HepG2 (cell line): Measurements from ENCODE around the gene PTPRN. TPM values are rescaled to one million over a fixed set of nuclear protein-coding genes. Genes with fewer than 3 reads are reported as not detected.

ENCODE experiments used
- BRCA1 ChIP-seq: sonication (generic); formaldehyde crosslinking; IDR thresholded peaks from 2 replicates; pipeline ENCODE4 v1.4.0; 2020; ENCODE audit warnings: missing genetic modification reagents
- FLYWCH1 ChIP-seq: sonication (generic); formaldehyde crosslinking; IDR thresholded peaks from 2 replicates; pipeline ENCODE4 v1.8.1; 2023; ENCODE audit warnings: mild to moderate bottlenecking, missing genetic modification reagents
- FOXA3 ChIP-seq: IDR thresholded peaks from 2 replicates; pipeline ENCODE4 v1.6.1; 2016; ENCODE audit warnings: missing genetic modification reagents, missing compliant biosample characterization
- IKZF4 ChIP-seq: sonication (generic); formaldehyde crosslinking; IDR thresholded peaks from 2 replicates; pipeline ENCODE4 v1.5.1; 2020; ENCODE audit warnings: borderline replicate concordance, mild to moderate bottlenecking, low read depth, missing genetic modification reagents; ENCODE audit errors: not compliant biosample characterization
- IRX3 ChIP-seq: sonication (generic); formaldehyde crosslinking; IDR thresholded peaks from 2 replicates; pipeline ENCODE4 v1.8.1; 2023; ENCODE audit warnings: mild to moderate bottlenecking, low read depth, missing genetic modification reagents, borderline replicate concordance
- NCOA1 ChIP-seq: sonication (generic); formaldehyde crosslinking; IDR thresholded peaks from 2 replicates; pipeline ENCODE4 v1.9.0; 2021; ENCODE audit warnings: missing genetic modification reagents
- RAD51 ChIP-seq: fragments of 450-650 bp; IDR thresholded peaks from 2 replicates; pipeline ENCODE4 v1.6.1; 2016; ENCODE audit warnings: borderline replicate concordance
- SMARCC2 ChIP-seq: fragments of 450-650 bp; IDR thresholded peaks from 2 replicates; pipeline ENCODE4 v1.6.1; 2017; ENCODE audit warnings: antibody characterized with exemption, mild to moderate bottlenecking
- SRSF9 ChIP-seq: fragments of 200-400 bp; formaldehyde crosslinking; IDR thresholded peaks from 2 replicates; pipeline ENCODE4 v1.6.1; 2018; ENCODE audit warnings: borderline replicate concordance, mild to moderate bottlenecking, low read depth, low read length; ENCODE audit not compliant: insufficient read depth, poor library complexity, severe bottlenecking
- ZNF205 ChIP-seq: IDR thresholded peaks from 2 replicates; pipeline ENCODE4 v1.6.1; 2018; ENCODE audit warnings: missing biosample characterization, missing genetic modification reagents
- ZNF232 ChIP-seq: sonication (generic); formaldehyde crosslinking; IDR thresholded peaks from 2 replicates; pipeline ENCODE4 v1.4.0; 2020; ENCODE audit warnings: missing genetic modification reagents, borderline replicate concordance
- ZNF24 ChIP-seq: fragments of 450-650 bp; IDR thresholded peaks from 2 replicates; pipeline ENCODE4 v1.6.1; 2017; ENCODE audit warnings: antibody characterized with exemption, mild to moderate bottlenecking
- ZNF674 ChIP-seq: sonication (generic); formaldehyde crosslinking; IDR thresholded peaks from 2 replicates; pipeline ENCODE4 v1.5.0; 2020; ENCODE audit warnings: low read depth, mild to moderate bottlenecking, missing genetic modification reagents
- ZNF773 ChIP-seq: sonication (generic); formaldehyde crosslinking; IDR thresholded peaks from 2 replicates; pipeline ENCODE4 v1.4.0; 2020; ENCODE audit warnings: missing genetic modification reagents, borderline replicate concordance
- polyA plus RNA-seq, 8 experiments: library from polyadenylated mRNA; depleted of rRNA in 3 of 8; stranded (reverse) in 7 of 8; unstranded in 1 of 8; fragments of >200 nt; fragmentation: Illumina TruSeq in 4 of 8; extraction: Trizol in 4 of 8; gene quantifications; 2 replicates each; pipeline versions ENCODE4 v1.2.1 to v1.2.3, GENCODE V29; 2011 to 2016; ENCODE audit warnings: low read depth in 4 of 8, missing spikeins in 1 of 8, mixed read lengths in 1 of 8; ENCODE audit not compliant: insufficient read depth in 1 of 8
- total RNA-seq, 5 experiments: library from RNA; depleted of rRNA; stranded (reverse); fragments of >200 nt; fragmentation: Illumina TruSeq; extraction: Trizol; gene quantifications; 2 replicates each; pipeline ENCODE4 v1.2.3, GENCODE V29; 2016; ENCODE audit warnings: low read depth in 1 of 5
- TF ChIP-seq, protein P1 (sequence below): sonication (generic); formaldehyde crosslinking; IDR thresholded peaks from 2 replicates; pipeline ENCODE4 v1.4.0; 2020; ENCODE audit warnings: missing genetic modification reagents, borderline replicate concordance
- TF ChIP-seq, protein P2 (sequence below): sonication (generic); formaldehyde crosslinking; IDR thresholded peaks from 2 replicates; pipeline ENCODE4 v1.5.0; 2020; ENCODE audit warnings: missing genetic modification reagents
- TF ChIP-seq, protein P3 (sequence below): sonication (generic); formaldehyde crosslinking; IDR thresholded peaks from 2 replicates; pipeline ENCODE4 v1.5.0; 2020; ENCODE audit warnings: missing genetic modification reagents
- TF ChIP-seq, protein P4 (sequence below): sonication (generic); formaldehyde crosslinking; IDR thresholded peaks from 2 replicates; pipeline ENCODE4 v1.5.0; 2020; ENCODE audit warnings: mild to moderate bottlenecking, missing genetic modification reagents, borderline replicate concordance
- TF ChIP-seq, protein P5 (sequence below): IDR thresholded peaks from 2 replicates; pipeline ENCODE4 v1.6.1; 2016; ENCODE audit warnings: low read depth

Gene PTPRN
- total and polyA plus RNA-seq, 2 of the 13 experiments (the other 11 are each of a cell fraction or from before 2014, with no cell fraction given) = 0.26 TPM; not detected in 1

DNA sequence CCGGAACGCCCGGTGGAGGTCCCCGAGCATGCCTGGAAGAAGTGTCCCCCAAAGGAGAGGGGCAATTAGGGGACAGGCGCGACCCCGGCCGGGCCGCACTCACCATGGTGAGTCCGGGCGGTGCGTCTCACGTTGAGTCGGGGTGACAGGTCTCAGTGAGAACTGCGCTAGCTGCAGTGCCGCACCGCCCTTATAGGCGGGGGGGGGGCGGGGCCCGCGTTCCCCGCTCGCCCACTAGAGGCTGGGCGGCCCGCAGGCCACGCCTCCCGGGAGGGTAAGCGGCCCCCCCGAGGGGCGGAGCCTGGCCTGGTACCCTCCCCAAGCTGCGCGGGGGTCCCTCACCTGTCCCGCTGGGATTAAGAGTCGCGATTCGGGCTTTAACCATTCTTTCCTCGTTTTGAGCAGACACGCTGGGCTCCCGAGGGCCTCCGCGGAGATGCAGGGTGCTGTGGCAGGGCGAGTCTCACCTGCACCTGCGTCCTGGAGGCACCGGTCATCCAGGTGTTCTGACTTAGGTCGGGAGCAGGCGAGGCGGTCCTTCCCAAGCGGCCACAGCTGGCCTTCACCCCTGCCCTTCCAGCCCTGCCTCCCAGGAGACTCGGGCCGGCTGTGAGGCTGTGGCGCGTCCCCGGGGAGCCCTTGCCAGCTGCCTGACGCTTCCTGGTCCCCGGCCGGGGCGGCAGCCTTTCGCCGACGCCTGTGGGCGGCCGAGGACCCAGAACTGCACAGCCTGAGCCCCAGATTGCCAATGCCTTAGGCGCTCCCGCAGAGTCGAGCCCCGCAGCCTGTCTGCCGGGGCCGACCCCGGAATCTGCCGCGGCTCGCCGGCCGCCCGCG, 55.2 kb downstream of the PTPRN start, which contains the start of gene TUBA4A (continued):
- TF ChIP-seq, protein P1, sequence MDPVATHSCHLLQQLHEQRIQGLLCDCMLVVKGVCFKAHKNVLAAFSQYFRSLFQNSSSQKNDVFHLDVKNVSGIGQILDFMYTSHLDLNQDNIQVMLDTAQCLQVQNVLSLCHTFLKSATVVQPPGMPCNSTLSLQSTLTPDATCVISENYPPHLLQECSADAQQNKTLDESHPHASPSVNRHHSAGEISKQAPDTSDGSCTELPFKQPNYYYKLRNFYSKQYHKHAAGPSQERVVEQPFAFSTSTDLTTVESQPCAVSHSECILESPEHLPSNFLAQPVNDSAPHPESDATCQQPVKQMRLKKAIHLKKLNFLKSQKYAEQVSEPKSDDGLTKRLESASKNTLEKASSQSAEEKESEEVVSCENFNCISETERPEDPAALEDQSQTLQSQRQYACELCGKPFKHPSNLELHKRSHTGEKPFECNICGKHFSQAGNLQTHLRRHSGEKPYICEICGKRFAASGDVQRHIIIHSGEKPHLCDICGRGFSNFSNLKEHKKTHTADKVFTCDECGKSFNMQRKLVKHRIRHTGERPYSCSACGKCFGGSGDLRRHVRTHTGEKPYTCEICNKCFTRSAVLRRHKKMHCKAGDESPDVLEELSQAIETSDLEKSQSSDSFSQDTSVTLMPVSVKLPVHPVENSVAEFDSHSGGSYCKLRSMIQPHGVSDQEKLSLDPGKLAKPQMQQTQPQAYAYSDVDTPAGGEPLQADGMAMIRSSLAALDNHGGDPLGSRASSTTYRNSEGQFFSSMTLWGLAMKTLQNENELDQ = no peak
- TF ChIP-seq ZNF773 (CRISPR knock-in tag) (0 out of 2 replicates have a peak, but pooled peaks have one; percentile 60), FLYWCH1 (no peak), FOXA3 (CRISPR knock-in tag) (no peak), SMARCC2 (no peak), SRSF9 (no peak), NCOA1 (no peak), BRCA1 (CRISPR knock-in tag) (0 out of 2 replicates have a peak, but pooled peaks have one; percentile 50), ZNF674 (CRISPR knock-in tag) (no peak), ZNF205 (no peak), IKZF4 (peak; percentile 95), RAD51 (no peak), IRX3 (CRISPR knock-in tag) (no peak), ZNF232 (CRISPR knock-in tag) (peak; percentile 21; the same call in 1 of the 2 replicates), ZNF24 (no peak)
- TF ChIP-seq, protein P2, sequence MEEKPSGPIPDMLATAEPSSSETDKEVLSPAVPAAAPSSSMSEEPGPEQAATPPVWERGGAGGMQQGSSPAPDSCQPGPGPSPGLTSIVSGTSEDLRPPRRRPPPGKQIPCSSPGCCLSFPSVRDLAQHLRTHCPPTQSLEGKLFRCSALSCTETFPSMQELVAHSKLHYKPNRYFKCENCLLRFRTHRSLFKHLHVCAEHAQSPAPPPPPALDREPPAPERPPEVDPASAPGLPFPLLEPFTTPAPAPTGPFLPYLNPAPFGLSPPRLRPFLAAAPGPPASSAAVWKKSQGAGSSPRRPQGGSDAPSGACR (CRISPR knock-in tag) = peak; percentile 53; the same call in 1 of the 2 replicates
- TF ChIP-seq, protein P3, sequence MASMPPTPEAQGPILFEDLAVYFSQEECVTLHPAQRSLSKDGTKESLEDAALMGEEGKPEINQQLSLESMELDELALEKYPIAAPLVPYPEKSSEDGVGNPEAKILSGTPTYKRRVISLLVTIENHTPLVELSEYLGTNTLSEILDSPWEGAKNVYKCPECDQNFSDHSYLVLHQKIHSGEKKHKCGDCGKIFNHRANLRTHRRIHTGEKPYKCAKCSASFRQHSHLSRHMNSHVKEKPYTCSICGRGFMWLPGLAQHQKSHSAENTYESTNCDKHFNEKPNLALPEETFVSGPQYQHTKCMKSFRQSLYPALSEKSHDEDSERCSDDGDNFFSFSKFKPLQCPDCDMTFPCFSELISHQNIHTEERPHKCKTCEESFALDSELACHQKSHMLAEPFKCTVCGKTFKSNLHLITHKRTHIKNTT (CRISPR knock-in tag) = no peak
- TF ChIP-seq, protein P4, sequence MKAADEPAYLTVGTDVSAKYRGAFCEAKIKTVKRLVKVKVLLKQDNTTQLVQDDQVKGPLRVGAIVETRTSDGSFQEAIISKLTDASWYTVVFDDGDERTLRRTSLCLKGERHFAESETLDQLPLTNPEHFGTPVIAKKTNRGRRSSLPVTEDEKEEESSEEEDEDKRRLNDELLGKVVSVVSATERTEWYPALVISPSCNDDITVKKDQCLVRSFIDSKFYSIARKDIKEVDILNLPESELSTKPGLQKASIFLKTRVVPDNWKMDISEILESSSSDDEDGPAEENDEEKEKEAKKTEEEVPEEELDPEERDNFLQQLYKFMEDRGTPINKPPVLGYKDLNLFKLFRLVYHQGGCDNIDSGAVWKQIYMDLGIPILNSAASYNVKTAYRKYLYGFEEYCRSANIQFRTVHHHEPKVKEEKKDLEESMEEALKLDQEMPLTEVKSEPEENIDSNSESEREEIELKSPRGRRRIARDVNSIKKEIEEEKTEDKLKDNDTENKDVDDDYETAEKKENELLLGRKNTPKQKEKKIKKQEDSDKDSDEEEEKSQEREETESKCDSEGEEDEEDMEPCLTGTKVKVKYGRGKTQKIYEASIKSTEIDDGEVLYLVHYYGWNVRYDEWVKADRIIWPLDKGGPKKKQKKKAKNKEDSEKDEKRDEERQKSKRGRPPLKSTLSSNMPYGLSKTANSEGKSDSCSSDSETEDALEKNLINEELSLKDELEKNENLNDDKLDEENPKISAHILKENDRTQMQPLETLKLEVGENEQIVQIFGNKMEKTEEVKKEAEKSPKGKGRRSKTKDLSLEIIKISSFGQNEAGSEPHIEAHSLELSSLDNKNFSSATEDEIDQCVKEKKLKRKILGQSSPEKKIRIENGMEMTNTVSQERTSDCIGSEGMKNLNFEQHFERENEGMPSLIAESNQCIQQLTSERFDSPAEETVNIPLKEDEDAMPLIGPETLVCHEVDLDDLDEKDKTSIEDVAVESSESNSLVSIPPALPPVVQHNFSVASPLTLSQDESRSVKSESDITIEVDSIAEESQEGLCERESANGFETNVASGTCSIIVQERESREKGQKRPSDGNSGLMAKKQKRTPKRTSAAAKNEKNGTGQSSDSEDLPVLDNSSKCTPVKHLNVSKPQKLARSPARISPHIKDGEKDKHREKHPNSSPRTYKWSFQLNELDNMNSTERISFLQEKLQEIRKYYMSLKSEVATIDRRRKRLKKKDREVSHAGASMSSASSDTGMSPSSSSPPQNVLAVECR = peak; percentile 77
- TF ChIP-seq, protein P5, sequence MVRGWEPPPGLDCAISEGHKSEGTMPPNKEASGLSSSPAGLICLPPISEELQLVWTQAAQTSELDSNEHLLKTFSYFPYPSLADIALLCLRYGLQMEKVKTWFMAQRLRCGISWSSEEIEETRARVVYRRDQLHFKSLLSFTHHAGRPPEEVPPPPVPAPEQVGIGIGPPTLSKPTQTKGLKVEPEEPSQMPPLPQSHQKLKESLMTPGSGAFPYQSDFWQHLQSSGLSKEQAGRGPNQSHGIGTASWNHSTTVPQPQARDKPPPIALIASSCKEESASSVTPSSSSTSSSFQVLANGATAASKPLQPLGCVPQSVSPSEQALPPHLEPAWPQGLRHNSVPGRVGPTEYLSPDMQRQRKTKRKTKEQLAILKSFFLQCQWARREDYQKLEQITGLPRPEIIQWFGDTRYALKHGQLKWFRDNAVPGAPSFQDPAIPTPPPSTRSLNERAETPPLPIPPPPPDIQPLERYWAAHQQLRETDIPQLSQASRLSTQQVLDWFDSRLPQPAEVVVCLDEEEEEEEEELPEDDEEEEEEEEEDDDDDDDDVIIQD (CRISPR knock-in tag) = no peak
